ENCODE measurements around the gene EARS2. TPM values are rescaled to one million over a fixed set of nuclear protein-coding genes. Genes with fewer than 3 reads are reported as not detected.

Gene EARS2
- total RNA-seq, 4 donors from 2014 or later, result 30.9 to 54.4 (median 50.7) TPM

GRCh38 chr16:23505180-23505665 lies 51.9 kb downstream of the EARS2 start:
- H3K9me3 ChIP-seq, result no peaks in the 10 kb centered on the region
- H3K4me3 ChIP-seq (replicated peaks in 1 of 3), result no peak overlapping the region
- peaks cover 76 to 78% of the 10 kb centered on the region in 2 donors for H3K4me1 ChIP-seq
- no peak for TF ChIP-seq CTCF (IDR thresholded peaks at IDR 0.05)
- TF ChIP-seq POLR2A (IDR thresholded peaks at IDR 0.05), result no peak
- H3K36me3 ChIP-seq, result no peaks in the 10 kb centered on the region
- no peaks in the 10 kb centered on the region for H3K27me3 ChIP-seq
- peak in 1 of 2 donors; percentile 41 for DNase-seq
- intact Hi-C loops (cut with DNase I), result no loop called here
- 51 to 67% methylated on average over 9 of the region's 9 CpGs for WGBS, 2 donors
- H3K27ac ChIP-seq, result peak overlapping the region; percentile 51 to 94 (median 76)

- Histone ChIP-seq H3K27ac (peak overlapping the region; percentile 51 to 94 (median 76)), H3K9me3 (no peaks in the 10 kb centered on the region), H3K4me1 (peaks cover 79 to 84% of the 10 kb centered on the region in 2 donors), H3K4me3 (replicated peaks in 1 of 3) (no peak overlapping the region), H3K27me3 (no peaks in the 10 kb centered on the region), H3K36me3 (no peaks in the 10 kb centered on the region)
- WGBS, 2 donors, result 41% methylated on average over 8 to 12 of the region's 13 CpGs
- DNase-seq, result peak; percentile 41 to 44
- TF ChIP-seq CTCF (IDR thresholded peaks at IDR 0.05) (no peak), POLR2A (IDR thresholded peaks at IDR 0.05) (no peak)
- intact Hi-C loops (cut with DNase I), result no loop called here
Observed at GRCh38 chr16:23504453-23505179, 52.5 kb downstream of the EARS2 start.

GRCh38 chr16:23504076-23504452 lies 53.1 kb downstream of the EARS2 start:
- Histone ChIP-seq H3K4me3 (replicated peaks in 1 of 3) (no peak overlapping the region), H3K27me3 (no peaks in the 10 kb centered on the region), H3K9me3 (no peaks in the 10 kb centered on the region), H3K4me1 (peaks cover 84 to 89% of the 10 kb centered on the region in 2 donors), H3K36me3 (no peaks in the 10 kb centered on the region), H3K27ac (peak overlapping the region; percentile 51 to 94 (median 76))
- intact Hi-C loops (cut with DNase I), result no loop called here
- TF ChIP-seq POLR2A (IDR thresholded peaks at IDR 0.05) (no peak), CTCF (IDR thresholded peaks at IDR 0.05) (no peak)
- DNase-seq, result peak; percentile 57 to 65
- 38 to 41% methylated on average over 5 of the region's 5 CpGs for WGBS, 2 donors

- intact Hi-C loops (cut with DNase I), result no loop called here
- TF ChIP-seq POLR2A (IDR thresholded peaks at IDR 0.05) (no peak), CTCF (IDR thresholded peaks at IDR 0.05) (no peak)
- H3K4me3 ChIP-seq (replicated peaks in 1 of 3), result no peak overlapping the region
- WGBS, 2 donors, result 50 to 79% methylated on average over 2 of the region's 2 CpGs
- peak overlapping the region in 2 of 3 donors; percentile 27 to 52 for H3K27ac ChIP-seq
- no peaks in the 10 kb centered on the region for H3K36me3 ChIP-seq
- H3K9me3 ChIP-seq, result no peaks in the 10 kb centered on the region
- H3K27me3 ChIP-seq, result no peaks in the 10 kb centered on the region
- DNase-seq, result no peak
- peaks cover 91 to 94% of the 10 kb centered on the region in 2 donors for H3K4me1 ChIP-seq
Observed at GRCh38 chr16:23502466-23502865, 54.7 kb downstream of the EARS2 start.

- Histone ChIP-seq H3K4me1 (peaks cover 86 to 94% of the 10 kb centered on the region in 2 donors), H3K27me3 (no peaks in the 10 kb centered on the region), H3K27ac (peak overlapping the region; percentile 26 to 52 (median 27)), H3K36me3 (no peaks in the 10 kb centered on the region), H3K9me3 (no peaks in the 10 kb centered on the region), H3K4me3 (replicated peaks in 1 of 3) (no peak overlapping the region)
- DNase-seq, result no peak
- intact Hi-C loops (cut with DNase I), result no loop called here
- WGBS, 2 donors, result 69 to 74% methylated on average over 5 of the region's 5 CpGs
- no peak for TF ChIP-seq POLR2A (IDR thresholded peaks at IDR 0.05)
- no peak for TF ChIP-seq CTCF (IDR thresholded peaks at IDR 0.05)
Observed at GRCh38 chr16:23501291-23501690, 55.9 kb downstream of the EARS2 start.
